ENCODE data around the gene CASP2.

CASP2 gene

DNA sequence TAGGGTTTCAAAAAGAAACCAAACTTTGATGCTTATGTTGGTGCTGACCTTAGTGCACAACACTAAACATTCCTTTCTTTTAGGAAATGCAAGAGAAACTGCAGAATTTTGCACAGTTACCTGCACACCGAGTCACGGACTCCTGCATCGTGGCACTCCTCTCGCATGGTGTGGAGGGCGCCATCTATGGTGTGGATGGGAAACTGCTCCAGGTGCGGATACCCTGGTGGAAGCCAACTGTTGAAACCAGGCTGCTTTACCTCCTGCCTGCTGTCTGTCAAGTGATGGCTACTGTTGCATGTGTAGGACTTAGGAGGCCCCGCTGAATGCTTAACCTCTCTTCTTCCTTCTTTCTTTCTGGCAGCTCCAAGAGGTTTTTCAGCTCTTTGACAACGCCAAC is 11.7 kb downstream of the CASP2 start:
- no peak for DNase-seq

- peak; percentile 87 for DNase-seq
Measured at GRCh38 chr7:143300959-143301935, 13.1 kb downstream of the CASP2 start.

DNA sequence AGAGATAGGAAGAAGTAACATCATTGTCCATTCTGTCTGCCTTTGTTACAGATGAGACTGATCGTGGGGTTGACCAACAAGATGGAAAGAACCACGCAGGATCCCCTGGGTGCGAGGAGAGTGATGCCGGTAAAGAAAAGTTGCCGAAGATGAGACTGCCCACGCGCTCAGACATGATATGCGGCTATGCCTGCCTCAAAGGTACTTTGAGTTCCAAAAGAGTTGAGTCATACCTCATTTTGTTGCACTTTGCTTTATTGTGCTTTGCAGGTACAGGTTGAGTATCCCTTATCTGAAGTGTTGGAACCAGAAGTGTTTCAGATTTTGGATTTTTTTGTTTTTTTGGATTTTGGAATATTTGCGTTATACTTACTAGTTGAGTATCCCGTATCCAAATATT is 15.6 kb downstream of the CASP2 start:
- DNase-seq = no peak

DNA sequence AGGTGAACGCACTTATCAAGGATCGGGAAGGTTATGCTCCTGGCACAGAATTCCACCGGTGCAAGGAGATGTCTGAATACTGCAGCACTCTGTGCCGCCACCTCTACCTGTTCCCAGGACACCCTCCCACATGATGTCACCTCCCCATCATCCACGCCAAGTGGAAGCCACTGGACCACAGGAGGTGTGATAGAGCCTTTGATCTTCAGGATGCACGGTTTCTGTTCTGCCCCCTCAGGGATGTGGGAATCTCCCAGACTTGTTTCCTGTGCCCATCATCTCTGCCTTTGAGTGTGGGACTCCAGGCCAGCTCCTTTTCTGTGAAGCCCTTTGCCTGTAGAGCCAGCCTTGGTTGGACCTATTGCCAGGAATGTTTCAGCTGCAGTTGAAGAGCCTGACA is 16.8 kb downstream of the CASP2 start:
- DNase-seq = no peak

GRCh38 chr7:143305423-143306070 is 17.4 kb downstream of the CASP2 start:
- DNase-seq = peak; percentile 43

DNA sequence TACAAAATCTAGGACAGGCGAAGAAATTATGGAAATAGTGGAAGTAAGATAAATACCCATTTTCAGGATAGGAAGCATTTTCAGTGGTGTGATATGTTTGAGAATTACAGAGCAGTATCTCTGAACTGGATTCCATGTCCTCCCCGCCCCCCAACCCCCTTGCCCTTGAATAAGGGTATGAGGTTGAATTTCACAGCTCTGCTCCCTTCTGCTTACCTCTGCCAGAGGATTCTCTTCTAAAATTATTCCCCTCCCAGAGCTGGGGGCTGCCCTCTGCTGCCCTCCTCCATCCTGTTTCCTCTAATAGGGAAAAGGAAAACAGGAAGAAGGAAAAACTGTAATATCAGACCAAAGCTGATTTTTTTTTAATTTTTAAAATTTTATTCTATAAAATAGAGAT is 20.5 kb downstream of the CASP2 start:
- DNase-seq = no peak

GRCh38 chr7:143314127-143314526 is 26.0 kb downstream of the CASP2 start:
- DNase-seq = peak; percentile 10

GRCh38 chr7:143315776-143316175 is 27.6 kb downstream of the CASP2 start, which contains the start of gene CLCN1:
Gene CLCN1, plus strand, starts transcription at chr7:143316111. Its CDS starts 102 bp downstream, at chr7:143316213.
- no peak for DNase-seq

DNA sequence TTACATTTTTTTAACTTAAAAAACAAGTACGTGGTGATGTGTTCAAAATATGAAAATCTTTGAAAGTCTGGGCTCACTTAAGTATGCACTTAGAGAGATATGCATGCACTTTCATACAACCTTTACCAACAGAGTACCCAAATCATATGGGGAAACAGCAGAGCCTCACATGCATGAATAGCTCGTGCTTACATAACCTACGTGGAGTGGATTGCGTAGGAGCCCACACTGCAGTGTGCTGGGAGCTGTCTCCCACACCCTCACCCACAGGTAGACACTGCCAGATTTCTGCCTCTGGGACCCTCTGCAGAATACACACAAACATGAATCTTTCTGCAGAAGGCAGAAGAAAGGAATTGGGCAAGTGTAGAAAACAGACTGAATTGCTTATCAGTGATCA is 28.3 kb downstream of the CASP2 start:
- no peak for DNase-seq

- peak; percentile 73 for DNase-seq
Measured at GRCh38 chr7:143318661-143319060, 30.5 kb downstream of the CASP2 start.

- DNase-seq = no peak
Measured at GRCh38 chr7:143320620-143321019, 32.5 kb downstream of the CASP2 start.

DNA sequence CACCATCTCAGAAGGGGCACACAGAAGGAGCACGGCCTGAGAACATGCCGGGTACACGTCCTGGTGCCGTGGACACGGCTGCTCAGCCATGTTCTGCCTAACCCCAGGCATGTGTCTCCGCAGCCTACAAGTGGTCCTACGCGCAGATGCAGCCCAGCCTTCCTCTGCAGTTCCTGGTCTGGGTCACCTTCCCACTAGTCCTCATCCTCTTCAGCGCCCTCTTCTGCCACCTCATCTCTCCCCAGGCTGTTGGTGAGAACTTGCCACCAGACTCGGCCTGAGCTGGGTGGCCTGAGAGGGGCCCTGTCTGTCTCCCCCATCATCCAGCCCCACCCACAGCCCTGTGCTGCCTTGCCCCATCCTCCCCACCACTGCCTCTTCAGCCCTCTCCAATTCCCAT is 33.1 kb downstream of the CASP2 start:
- no peak for DNase-seq

- DNase-seq = peak; percentile 42
Measured at GRCh38 chr7:143321734-143322133, 33.6 kb downstream of the CASP2 start.

DNA sequence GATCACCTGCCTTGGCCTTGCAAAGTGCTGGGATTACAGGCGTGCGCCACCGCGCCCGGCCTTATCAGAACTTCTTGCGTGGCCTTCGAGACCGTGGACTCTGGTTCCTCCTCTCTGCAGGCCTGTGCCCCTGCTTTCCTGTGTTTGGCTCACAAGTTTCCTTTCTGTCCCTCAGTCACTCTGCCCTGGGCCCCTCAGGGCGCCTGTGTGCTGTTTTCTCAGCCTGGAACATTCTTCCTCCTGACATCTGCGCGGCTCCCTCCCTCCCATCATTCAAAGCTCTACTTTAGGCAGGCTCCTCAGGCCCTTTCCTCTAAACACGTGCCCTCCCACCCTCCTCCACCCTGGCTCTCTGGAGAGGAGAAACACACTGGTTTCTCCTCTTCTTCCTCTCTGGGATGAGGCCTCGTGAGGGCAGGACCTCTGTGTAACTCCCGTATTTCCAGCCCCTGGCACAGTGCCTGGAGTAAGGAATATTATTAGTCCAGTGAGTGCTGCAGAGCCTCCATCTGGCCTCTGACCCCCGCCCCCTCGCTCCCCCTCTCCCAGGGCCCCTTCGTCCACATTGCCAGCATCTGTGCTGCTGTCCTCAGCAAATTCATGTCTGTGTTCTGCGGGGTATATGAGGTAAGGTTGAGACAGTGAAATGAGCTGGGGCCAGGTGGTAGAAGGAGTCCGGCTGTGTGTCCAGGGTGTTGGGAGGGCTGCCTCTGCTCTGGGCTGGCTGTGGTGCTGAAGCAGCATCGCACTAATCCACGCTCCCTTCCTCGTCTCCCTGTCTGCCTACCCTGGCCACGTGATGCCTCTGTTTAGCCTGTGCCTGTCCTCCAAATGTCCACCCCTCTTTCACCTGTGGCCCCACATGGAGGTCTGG is 34.8 kb downstream of the CASP2 start:
- DNase-seq = peak; percentile 39

DNA sequence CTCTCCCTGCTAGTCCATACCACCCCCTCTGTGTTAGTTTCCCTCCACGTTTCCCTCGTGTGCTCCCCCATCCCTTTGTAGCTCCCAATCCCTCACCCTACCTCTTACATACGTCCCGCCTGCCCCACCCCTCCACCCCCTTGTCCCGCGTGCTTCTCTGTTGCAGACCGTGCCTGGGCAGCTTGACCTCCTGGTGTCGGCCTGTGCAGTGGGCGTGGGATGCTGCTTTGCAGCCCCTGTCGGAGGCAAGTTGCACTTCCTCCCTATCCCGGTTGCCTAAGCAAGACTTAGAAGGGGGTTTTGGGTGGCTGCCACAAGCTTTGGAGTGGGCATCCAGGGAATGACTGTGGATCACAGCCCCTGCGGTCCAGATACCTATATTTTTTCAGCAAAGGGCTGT is 35.5 kb downstream of the CASP2 start:
- DNase-seq = peak; percentile 9

- no peak for DNase-seq
Measured at GRCh38 chr7:143325240-143325639, 37.1 kb downstream of the CASP2 start.

DNA sequence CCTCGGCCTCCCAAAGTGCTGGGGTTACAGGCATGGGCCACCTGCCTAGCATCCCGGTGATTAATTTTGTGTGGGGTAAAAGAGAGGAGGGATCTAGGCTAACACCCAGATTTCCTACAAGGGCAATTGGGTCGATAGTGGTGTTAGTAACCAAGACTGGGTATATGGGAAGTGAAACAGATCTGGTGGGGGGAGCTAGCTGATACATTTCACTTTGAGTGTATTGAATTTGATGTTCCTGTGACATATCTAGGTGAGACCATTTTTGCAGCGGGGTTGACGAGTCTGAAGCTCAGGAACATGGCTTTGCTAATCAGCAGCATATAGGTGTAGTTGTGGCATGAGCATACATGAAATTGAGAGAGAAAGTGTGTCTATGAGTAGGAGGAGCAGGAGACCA is 39.8 kb downstream of the CASP2 start:
- peak; percentile 42 for DNase-seq

GRCh38 chr7:143329471-143330170 is 41.5 kb downstream of the CASP2 start:
- no peak for DNase-seq

DNA sequence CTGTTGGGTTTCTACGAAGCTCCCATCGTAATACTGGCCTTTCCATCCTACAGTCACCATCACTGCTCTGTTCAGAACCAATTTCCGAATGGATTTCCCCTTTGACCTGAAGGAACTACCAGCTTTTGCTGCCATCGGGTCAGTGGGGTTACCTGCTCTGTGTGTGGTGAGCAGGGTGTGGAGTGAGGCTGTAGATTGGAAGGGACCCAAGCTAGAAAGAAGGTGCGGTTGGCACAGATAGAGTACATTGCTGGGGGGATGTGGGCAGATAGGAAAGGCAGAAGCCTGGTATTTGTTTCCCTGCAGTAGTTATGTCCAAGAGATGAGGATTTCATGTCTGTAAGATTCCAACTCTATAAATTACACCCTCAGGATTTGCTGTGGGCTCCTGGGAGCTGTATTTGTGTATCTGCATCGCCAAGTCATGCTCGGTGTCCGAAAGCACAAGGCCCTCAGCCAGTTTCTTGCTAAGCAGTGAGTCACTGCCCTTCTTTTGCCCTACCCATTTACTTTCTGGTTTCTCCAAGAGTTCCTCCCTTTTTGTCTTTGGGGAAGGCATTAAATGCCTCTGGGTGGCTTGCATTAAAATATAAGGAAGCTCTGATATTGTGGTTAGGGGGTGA is 43.1 kb downstream of the CASP2 start:
- peak; percentile 85 for DNase-seq

GRCh38 chr7:143334244-143334643 is 46.1 kb downstream of the CASP2 start:
- no peak for DNase-seq

DNA sequence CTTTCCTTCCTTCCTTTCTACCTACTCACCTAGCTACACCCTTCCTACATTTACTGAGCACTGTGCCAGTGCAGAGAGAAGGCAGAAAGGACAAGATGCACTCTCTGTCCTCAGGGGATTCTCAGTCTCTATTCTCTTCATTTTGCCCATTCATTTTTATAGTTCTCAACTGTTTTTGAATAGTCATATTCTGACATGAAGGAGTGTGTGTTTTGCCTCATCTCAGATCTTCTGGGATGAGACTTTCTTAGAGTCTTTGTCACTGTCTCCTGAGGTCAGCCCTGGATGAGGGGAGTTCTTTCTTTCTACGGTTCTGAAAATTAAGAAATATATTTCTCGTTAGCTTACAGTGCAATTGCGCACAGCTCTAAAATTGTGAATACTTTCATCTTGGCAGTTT is 49.1 kb downstream of the CASP2 start:
- no peak for DNase-seq

- DNase-seq = no peak
Measured at GRCh38 chr7:143341842-143342241, 53.7 kb downstream of the CASP2 start.
